ENCODE results near the gene ACACB.

The ACACB gene

GRCh38 chr12:109228664-109229063 is 112.3 kb downstream of the ACACB start:
- TF ChIP-seq CTCF (IDR thresholded peaks at IDR 0.05; ENCODE audit: control extremely low read depth, extremely low read depth, low read depth, missing control alignments), result no peak
- ChIA-PET POLR2A (no interaction called here), CTCF (no interaction called here)
- no peak for DNase-seq (ENCODE audit: extremely low spot score)

- CTCF ChIA-PET, result no interaction called here
- POLR2A ChIA-PET, result no interaction called here
Measured at GRCh38 chr12:109230193-109230592, 113.8 kb downstream of the ACACB start.

GRCh38 chr12:109232731-109233130 is 116.3 kb downstream of the ACACB start:
- no peak for DNase-seq (ENCODE audit: extremely low spot score)
- ChIA-PET CTCF (no interaction called here), POLR2A (no interaction called here)
- no peak for TF ChIP-seq CTCF (IDR thresholded peaks at IDR 0.05; ENCODE audit: control extremely low read depth, extremely low read depth, low read depth, missing control alignments)

More at GRCh38 chr12:109230193-109230592, 113.8 kb downstream of the ACACB start:
- no peak for DNase-seq (ENCODE audit: extremely low spot score)
- TF ChIP-seq CTCF (IDR thresholded peaks at IDR 0.05; ENCODE audit: control extremely low read depth, extremely low read depth, low read depth, missing control alignments), result no peak

GRCh38 chr12:109234012-109234411 is 117.6 kb downstream of the ACACB start:
- CTCF ChIA-PET, result interaction anchor here (1.4 kb wide), 1 partner anchor 160 kb away, joined by 3 read pairs; no protein-coding TSS in a partner anchor
- DNase-seq (ENCODE audit: extremely low spot score), result no peak
- TF ChIP-seq CTCF (IDR thresholded peaks at IDR 0.05; ENCODE audit: control extremely low read depth, extremely low read depth, low read depth, missing control alignments), result no peak
- POLR2A ChIA-PET, result no interaction called here

- CTCF ChIA-PET, result no interaction called here
- POLR2A ChIA-PET, result no interaction called here
- TF ChIP-seq CTCF (IDR thresholded peaks at IDR 0.05; ENCODE audit: control extremely low read depth, extremely low read depth, low read depth, missing control alignments), result no peak
- no peak for DNase-seq (ENCODE audit: extremely low spot score)
Measured at GRCh38 chr12:109236257-109236656, 119.9 kb downstream of the ACACB start.

GRCh38 chr12:109239179-109239578 is 122.8 kb downstream of the ACACB start:
- no peak for DNase-seq (ENCODE audit: extremely low spot score)
- ChIA-PET CTCF (no interaction called here), POLR2A (no interaction called here)
- no peak for TF ChIP-seq CTCF (IDR thresholded peaks at IDR 0.05; ENCODE audit: control extremely low read depth, extremely low read depth, low read depth, missing control alignments)

- TF ChIP-seq CTCF (IDR thresholded peaks at IDR 0.05; ENCODE audit: control extremely low read depth, extremely low read depth, low read depth, missing control alignments), result no peak
Measured at GRCh38 chr12:109239691-109240090, 123.3 kb downstream of the ACACB start.

More at GRCh38 chr12:109239691-109240090, 123.3 kb downstream of the ACACB start:
- CTCF ChIA-PET, result interaction anchor here (1.1 kb wide), 1 partner anchor 23 kb away, joined by 3 read pairs; no protein-coding TSS in a partner anchor
- POLR2A ChIA-PET, result no interaction called here
- no peak for DNase-seq (ENCODE audit: extremely low spot score)
